K562 (cell line): ENCODE data around the gene ARHGAP28. TPM values are rescaled to one million over a fixed set of nuclear protein-coding genes. Genes with fewer than 3 reads are reported as not detected.
A peak's percentile ranks its signal among the peaks of the same experiment; 100 is the strongest.

Experiments used
- DACH1 ChIP-seq: fragments of 450-650 bp; IDR thresholded peaks from 2 replicates; pipeline ENCODE4 v1.6.1; 2018; ENCODE audit not compliant: partially characterized antibody
- ELF1 ChIP-seq: fragments of 200-800 bp; sonication (Bioruptor generic); IDR thresholded peaks from 2 replicates; pipeline ENCODE4 v1.6.1; 2016; ENCODE audit warnings: missing genetic modification characterization, missing compliant biosample characterization
- GABPB1 ChIP-seq: sonication (generic); formaldehyde crosslinking; IDR thresholded peaks from 2 replicates; pipeline ENCODE4 v1.8.0; 2022; ENCODE audit warnings: mild to moderate bottlenecking, missing genetic modification reagents
- GABPB2 ChIP-seq: fragments of 250-450 bp; sonication (Bioruptor Pico); conservative IDR thresholded peaks from 2 replicates; pipeline ENCODE4 v1.5.1; 2021; ENCODE audit warnings: mild to moderate bottlenecking
- HDAC8 ChIP-seq: fragments of 450-650 bp; IDR thresholded peaks from 2 replicates; pipeline ENCODE4 v1.6.1; 2016; ENCODE audit warnings: mild to moderate bottlenecking, missing genetic modification characterization, moderate library complexity, missing compliant biosample characterization
- JUND ChIP-seq, 2 experiments: IDR thresholded peaks; 2 replicates in 1 of 2; 3 replicates in 1 of 2; pipeline ENCODE4 v1.6.1; 2011; ENCODE audit warnings: borderline replicate concordance in 2 of 2, low read depth in 2 of 2, low read length in 2 of 2, improper control_type of control experiment in 1 of 2, missing biosample characterization in 1 of 2, missing genetic modification characterization in 1 of 2, missing genetic modification reagents in 1 of 2
- NFRKB ChIP-seq: fragments of 450-650 bp; IDR thresholded peaks from 2 replicates; pipeline ENCODE4 v1.6.1; 2016; ENCODE audit warnings: low read depth
- PRPF4 ChIP-seq: fragments of 200-400 bp; formaldehyde crosslinking; IDR thresholded peaks from one replicate; pipeline ENCODE4 v1.6.1; 2017; ENCODE audit warnings: low read length, low read depth, mild to moderate bottlenecking; ENCODE audit not compliant: insufficient read depth, poor library complexity, severe bottlenecking
- RUNX1 ChIP-seq: sonication (generic); IDR thresholded peaks from 2 replicates; pipeline ENCODE4 v1.6.1; 2016; ENCODE audit warnings: antibody characterized with exemption, low read depth
- SIX5 ChIP-seq, 2 experiments: IDR thresholded peaks; 2 replicates each; pipeline ENCODE4 v1.6.1; 2011; ENCODE audit warnings: low read length in 2 of 2, borderline replicate concordance in 1 of 2, low read depth in 1 of 2, mild to moderate bottlenecking in 1 of 2, moderate library complexity in 1 of 2; ENCODE audit not compliant: insufficient read depth in 1 of 2
- SMAD1 ChIP-seq: fragments of 150-350 bp; IDR thresholded peaks from 2 replicates; pipeline ENCODE4 v1.6.1; 2014; ENCODE audit warnings: low read length, low read depth; ENCODE audit not compliant: partially characterized antibody
- SRSF3 ChIP-seq: fragments of 200-400 bp; formaldehyde crosslinking; IDR thresholded peaks from 2 replicates; pipeline ENCODE4 v1.6.1; 2016; ENCODE audit warnings: mild to moderate bottlenecking, low read length, moderate library complexity; ENCODE audit not compliant: insufficient read depth
- TCF7L2 ChIP-seq: fragments of 150-350 bp; IDR thresholded peaks from 2 replicates; pipeline ENCODE4 v1.6.1; 2016; ENCODE audit warnings: low read depth, mild to moderate bottlenecking, low read length, moderate library complexity
- XRCC5 ChIP-seq: fragments of 200-400 bp; formaldehyde crosslinking; IDR thresholded peaks from 2 replicates; pipeline ENCODE4 v1.6.1; 2017; ENCODE audit warnings: low read depth, mild to moderate bottlenecking, low read length
- ZFX ChIP-seq: sonication (generic); formaldehyde crosslinking; IDR thresholded peaks from 2 replicates; pipeline ENCODE4 v1.8.0; 2022; ENCODE audit warnings: mild to moderate bottlenecking, missing genetic modification reagents, moderate library complexity
- ZNF696 ChIP-seq: fragments of 250-450 bp; sonication (Bioruptor Pico); conservative IDR thresholded peaks from 2 replicates; pipeline ENCODE4 v1.4.0; 2020; ENCODE audit warnings: mild to moderate bottlenecking, moderate library complexity
- ZSCAN32 ChIP-seq: fragments of 450-650 bp; formaldehyde crosslinking; IDR thresholded peaks from 2 replicates; pipeline ENCODE4 v1.4.0; 2020; ENCODE audit warnings: mild to moderate bottlenecking, moderate library complexity
- polyA plus RNA-seq, 8 experiments: library from polyadenylated mRNA; depleted of rRNA in 4 of 8; stranded (reverse) in 5 of 8; unstranded in 3 of 8; fragments of >200 nt; fragmentation: Nextera tagmentation in 2 of 8; fragmentation: Illumina TruSeq in 1 of 8; extraction: Ambion mirVana in 2 of 8; extraction: Trizol in 1 of 8; gene quantifications; 2 replicates each; pipeline versions ENCODE4 v1.2.1 to v1.2.3, GENCODE V29; 2011 to 2014; ENCODE audit warnings: inconsistent platforms in 1 of 8, missing spikeins in 1 of 8
- total RNA-seq, 7 experiments: library from RNA; depleted of rRNA in 6 of 7; stranded (reverse); fragments of >200 nt in 6 of 7; fragmentation: Illumina TruSeq in 2 of 7; extraction: Trizol in 2 of 7; gene quantifications; 2 replicates each; pipeline versions ENCODE4 v1.2.1 to v1.2.3, GENCODE V29; 2011 to 2021; ENCODE audit warnings: low replicate concordance in 1 of 7
- TF ChIP-seq, protein P1 (sequence below), 2 experiments: IDR thresholded peaks; 2 replicates each; pipeline ENCODE4 v1.6.1; 2011; ENCODE audit warnings: borderline replicate concordance in 1 of 2, control low read depth in 1 of 2, low read depth in 1 of 2, low read length in 1 of 2, mild to moderate bottlenecking in 1 of 2, mixed read lengths in 1 of 2, moderate library complexity in 1 of 2; ENCODE audit not compliant: insufficient read depth in 1 of 2, insufficient read length in 1 of 2, poor library complexity in 1 of 2, severe bottlenecking in 1 of 2; ENCODE audit errors: extremely low read depth in 1 of 2
- TF ChIP-seq, protein P2 (sequence below): fragments of 450-650 bp; formaldehyde crosslinking; IDR thresholded peaks from 2 replicates; pipeline ENCODE4 v1.4.0; 2020; ENCODE audit warnings: mild to moderate bottlenecking, moderate library complexity
- TF ChIP-seq, protein P3 (sequence below), 2 experiments: IDR thresholded peaks; 2 replicates each; pipeline ENCODE4 v1.6.1; 2012; ENCODE audit warnings: improper control_type of control experiment in 2 of 2, low read depth in 2 of 2, low read length in 2 of 2, borderline replicate concordance in 1 of 2

ARHGAP28 gene
- total and polyA plus RNA-seq, 9 of the 15 experiments (the other 6 are each of a cell fraction or from before 2014, with no cell fraction given): 0.93 to 5.9 (median 5.0) TPM

DNA sequence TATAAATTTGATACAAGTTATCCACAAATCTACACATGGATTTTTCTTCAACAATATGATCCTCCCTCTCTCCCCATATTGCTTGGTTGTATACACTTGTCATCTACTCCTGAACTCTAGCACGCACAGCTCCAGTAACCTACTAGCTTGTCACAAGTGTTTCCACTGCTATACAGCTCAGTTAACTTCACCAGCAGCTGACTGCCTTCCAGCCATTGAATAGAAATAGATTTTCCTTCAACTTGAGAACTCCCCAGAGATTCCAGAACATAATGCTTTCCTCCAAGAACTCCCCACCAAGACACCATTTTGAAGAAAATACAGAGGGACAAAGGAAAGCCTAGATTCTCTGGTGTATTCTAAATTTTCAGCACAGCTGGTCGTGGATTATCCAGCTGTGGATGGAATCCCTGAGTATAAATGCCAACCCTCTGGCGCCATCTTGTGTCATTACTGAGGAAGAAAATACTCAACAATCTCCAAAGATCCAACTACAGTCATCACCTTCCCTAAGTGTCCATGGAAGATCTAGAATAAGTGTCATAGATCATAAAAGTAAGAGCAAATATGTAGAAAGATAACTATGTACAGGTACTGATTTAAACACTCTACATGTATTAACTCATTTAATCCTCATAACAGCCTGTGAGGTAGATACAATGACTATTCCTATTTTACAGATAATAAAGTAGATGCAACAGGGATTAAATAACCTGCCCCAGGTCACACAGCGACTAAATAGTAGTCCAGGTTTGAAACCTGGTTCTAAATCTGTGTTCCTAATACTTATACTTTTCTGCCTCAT, 156.7 kb downstream of the ARHGAP28 start (continued):
- TF ChIP-seq, protein P1, sequence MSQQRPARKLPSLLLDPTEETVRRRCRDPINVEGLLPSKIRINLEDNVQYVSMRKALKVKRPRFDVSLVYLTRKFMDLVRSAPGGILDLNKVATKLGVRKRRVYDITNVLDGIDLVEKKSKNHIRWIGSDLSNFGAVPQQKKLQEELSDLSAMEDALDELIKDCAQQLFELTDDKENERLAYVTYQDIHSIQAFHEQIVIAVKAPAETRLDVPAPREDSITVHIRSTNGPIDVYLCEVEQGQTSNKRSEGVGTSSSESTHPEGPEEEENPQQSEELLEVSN (IDR thresholded peaks at IDR 0.05; ENCODE audit: borderline replicate concordance in 1 of 2, extremely low read depth in 1 of 2, insufficient read depth in 1 of 2, insufficient read length in 1 of 2, low read depth in 1 of 2, low read length in 1 of 2, poor library complexity in 1 of 2, severe bottlenecking in 1 of 2): no peak
- TF ChIP-seq ELF1 (tag): no peak
- TF ChIP-seq TCF7L2: no peak
- TF ChIP-seq HDAC8 (tag): no peak
- TF ChIP-seq SMAD1: no peak
- no peak for TF ChIP-seq GABPB2
- TF ChIP-seq NFRKB: no peak
- no peak for TF ChIP-seq SIX5 (IDR thresholded peaks at IDR 0.05; ENCODE audit: borderline replicate concordance in 1 of 2, insufficient read depth in 1 of 2, low read depth in 1 of 2, low read length in 2 of 2)
- TF ChIP-seq JUND (IDR thresholded peaks at IDR 0.05; ENCODE audit: borderline replicate concordance, low read depth, low read length): 0 out of 2 replicates have a peak, but pooled peaks have one; percentile 22
- TF ChIP-seq JUND (tag; IDR thresholded peaks at IDR 0.05; ENCODE audit: borderline replicate concordance, low read depth, low read length): no peak
- no peak for TF ChIP-seq ZFX (CRISPR knock-in tag)
- TF ChIP-seq ZSCAN32 (CRISPR knock-in tag): no peak
- no peak for TF ChIP-seq GABPB1
- TF ChIP-seq DACH1: peak; percentile 68
- TF ChIP-seq, protein P2, sequence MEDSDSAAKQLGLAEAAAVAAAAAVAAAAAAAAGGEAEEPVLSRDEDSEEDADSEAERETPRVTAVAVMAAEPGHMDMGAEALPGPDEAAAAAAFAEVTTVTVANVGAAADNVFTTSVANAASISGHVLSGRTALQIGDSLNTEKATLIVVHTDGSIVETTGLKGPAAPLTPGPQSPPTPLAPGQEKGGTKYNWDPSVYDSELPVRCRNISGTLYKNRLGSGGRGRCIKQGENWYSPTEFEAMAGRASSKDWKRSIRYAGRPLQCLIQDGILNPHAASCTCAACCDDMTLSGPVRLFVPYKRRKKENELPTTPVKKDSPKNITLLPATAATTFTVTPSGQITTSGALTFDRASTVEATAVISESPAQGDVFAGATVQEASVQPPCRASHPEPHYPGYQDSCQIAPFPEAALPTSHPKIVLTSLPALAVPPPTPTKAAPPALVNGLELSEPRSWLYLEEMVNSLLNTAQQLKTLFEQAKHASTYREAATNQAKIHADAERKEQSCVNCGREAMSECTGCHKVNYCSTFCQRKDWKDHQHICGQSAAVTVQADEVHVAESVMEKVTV (CRISPR knock-in tag): peak; percentile 93
- no peak for TF ChIP-seq SRSF3
- no peak for TF ChIP-seq XRCC5
- TF ChIP-seq ZNF696 (CRISPR knock-in tag): no peak
- TF ChIP-seq, protein P3, sequence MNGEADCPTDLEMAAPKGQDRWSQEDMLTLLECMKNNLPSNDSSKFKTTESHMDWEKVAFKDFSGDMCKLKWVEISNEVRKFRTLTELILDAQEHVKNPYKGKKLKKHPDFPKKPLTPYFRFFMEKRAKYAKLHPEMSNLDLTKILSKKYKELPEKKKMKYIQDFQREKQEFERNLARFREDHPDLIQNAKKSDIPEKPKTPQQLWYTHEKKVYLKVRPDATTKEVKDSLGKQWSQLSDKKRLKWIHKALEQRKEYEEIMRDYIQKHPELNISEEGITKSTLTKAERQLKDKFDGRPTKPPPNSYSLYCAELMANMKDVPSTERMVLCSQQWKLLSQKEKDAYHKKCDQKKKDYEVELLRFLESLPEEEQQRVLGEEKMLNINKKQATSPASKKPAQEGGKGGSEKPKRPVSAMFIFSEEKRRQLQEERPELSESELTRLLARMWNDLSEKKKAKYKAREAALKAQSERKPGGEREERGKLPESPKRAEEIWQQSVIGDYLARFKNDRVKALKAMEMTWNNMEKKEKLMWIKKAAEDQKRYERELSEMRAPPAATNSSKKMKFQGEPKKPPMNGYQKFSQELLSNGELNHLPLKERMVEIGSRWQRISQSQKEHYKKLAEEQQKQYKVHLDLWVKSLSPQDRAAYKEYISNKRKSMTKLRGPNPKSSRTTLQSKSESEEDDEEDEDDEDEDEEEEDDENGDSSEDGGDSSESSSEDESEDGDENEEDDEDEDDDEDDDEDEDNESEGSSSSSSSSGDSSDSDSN (IDR thresholded peaks at IDR 0.05; ENCODE audit: borderline replicate concordance in 1 of 2, low read depth in 2 of 2, low read length in 2 of 2): no peak
- no peak for TF ChIP-seq RUNX1
- no peak for TF ChIP-seq PRPF4
